ENCODE results near the gene CCDC33. TPM values are rescaled to one million over a fixed set of nuclear protein-coding genes. Genes with fewer than 3 reads are reported as not detected.

The CCDC33 gene
- total RNA-seq, 1 experiment from 2014 or later, result 0.15 TPM

DNA sequence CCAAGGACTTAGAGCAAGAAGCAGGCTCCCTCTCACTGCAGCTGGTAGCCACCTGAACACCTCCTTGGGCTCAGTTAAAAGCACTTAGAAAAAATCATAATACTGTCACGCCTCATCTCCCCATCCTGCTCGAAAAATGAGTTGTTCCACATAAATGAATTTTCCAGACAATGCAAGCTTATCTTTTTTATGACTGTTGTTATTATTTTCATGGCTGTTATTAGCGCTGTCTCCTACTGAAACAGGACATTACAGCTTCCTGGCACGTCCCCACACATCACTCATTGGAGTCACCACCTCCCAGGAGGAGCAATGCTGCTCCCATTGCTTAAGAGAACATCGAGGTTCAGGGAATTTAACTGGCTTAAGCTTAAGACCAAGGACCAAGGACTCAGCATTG is 26.5 kb downstream of the CCDC33 start:
- Histone ChIP-seq H3K36me3 (ENCODE audit: control insufficient read depth in 1 of 2, insufficient read depth in 2 of 2, low read length in 2 of 2) (no peaks in the 10 kb centered on the region), H3K27ac (ENCODE audit: low read depth, low read length) (no peak overlapping the region), H3K4me3 (replicated peaks in 1 of 2; ENCODE audit: low read depth in 1 of 2, low read length in 2 of 2) (no peak overlapping the region), H3K9ac (ENCODE audit: low read length) (no peak overlapping the region), H2AFZ (ENCODE audit: low read depth, low read length, poor library complexity, severe bottlenecking) (no peak overlapping the region), H3K9me3 (ENCODE audit: control insufficient read depth in 1 of 2, insufficient read depth in 1 of 2, low read depth in 1 of 2, low read length in 2 of 2) (no peaks in the 10 kb centered on the region), H3K4me1 (ENCODE audit: control insufficient read depth in 1 of 2, insufficient read depth in 2 of 2, low read length in 2 of 2) (no peaks in the 10 kb centered on the region), H3K4me2 (ENCODE audit: low read length) (no peak overlapping the region), H3K27me3 (ENCODE audit: insufficient read depth, low read length) (peaks cover 54% of the 10 kb centered on the region), H3K79me2 (ENCODE audit: insufficient read depth, low read length) (no peaks in the 10 kb centered on the region), H3K9me2 (ENCODE audit: insufficient read depth) (no peaks in the 10 kb centered on the region), H4K20me1 (ENCODE audit: insufficient read depth) (no peaks in the 10 kb centered on the region)
- intact Hi-C loops (cut with micrococcal nuclease), result no loop called here
- ChIA-PET RAD21 (ENCODE audit: low non-redundant PET in 1 of 2, low total read pairs in 2 of 2, uncharacterized antibody in 2 of 2, unreplicated experiment in 2 of 2) (no interaction called here), POLR2A (no interaction called here), CTCF (no interaction called here)
- DNase-seq (ENCODE audit: low read depth, low spot score), result no peak
- no TSS peak for BruUV-seq (replicated peaks)
- ATAC-seq, result no peak
- no peak for TF ChIP-seq SP1 (IDR thresholded peaks at IDR 0.05; ENCODE audit: low read depth)
- no peak for TF ChIP-seq ZFX (IDR thresholded peaks at IDR 0.05)
- TF ChIP-seq RAD21 (IDR thresholded peaks at IDR 0.05; ENCODE audit: low read depth), result no peak
- TF ChIP-seq, protein P1, sequence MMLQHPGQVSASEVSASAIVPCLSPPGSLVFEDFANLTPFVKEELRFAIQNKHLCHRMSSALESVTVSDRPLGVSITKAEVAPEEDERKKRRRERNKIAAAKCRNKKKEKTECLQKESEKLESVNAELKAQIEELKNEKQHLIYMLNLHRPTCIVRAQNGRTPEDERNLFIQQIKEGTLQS (IDR thresholded peaks at IDR 0.05), result no peak
- TF ChIP-seq, protein P2, sequence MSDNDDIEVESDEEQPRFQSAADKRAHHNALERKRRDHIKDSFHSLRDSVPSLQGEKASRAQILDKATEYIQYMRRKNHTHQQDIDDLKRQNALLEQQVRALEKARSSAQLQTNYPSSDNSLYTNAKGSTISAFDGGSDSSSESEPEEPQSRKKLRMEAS (IDR thresholded peaks at IDR 0.05), result no peak
- TF ChIP-seq CBX3 (IDR thresholded peaks at IDR 0.05; ENCODE audit: low read depth), result no peak
- TF ChIP-seq SRF (IDR thresholded peaks at IDR 0.05; ENCODE audit: low read depth), result no peak
- no peak for TF ChIP-seq EZH2phosphoT487 (IDR thresholded peaks at IDR 0.05; ENCODE audit: borderline replicate concordance)
- no peak for TF ChIP-seq ZNF274 (IDR thresholded peaks at IDR 0.05; ENCODE audit: low read depth, low read length)
- no peak for TF ChIP-seq CEBPB (IDR thresholded peaks at IDR 0.05; ENCODE audit: low read depth)
- TF ChIP-seq SIN3A (IDR thresholded peaks at IDR 0.05; ENCODE audit: low read depth), result no peak
- no peak for TF ChIP-seq EZH2 (IDR thresholded peaks at IDR 0.05)
- no peak for TF ChIP-seq JUND (IDR thresholded peaks at IDR 0.05)
- TF ChIP-seq TCF7L2 (IDR thresholded peaks at IDR 0.05; ENCODE audit: borderline replicate concordance, extremely low read depth, insufficient read depth, insufficient read length), result no peak
- no peak for TF ChIP-seq YY1 (IDR thresholded peaks at IDR 0.05; ENCODE audit: extremely low read depth, insufficient replicate concordance, low read depth, low read length)

Measured in HCT116 (cell line).